ENCODE results near the gene NETO2.
"Not testable (repeated sequence)": the region's sequence is repeated elsewhere in the genome, so short reads cannot be mapped to it uniquely, and the experiment has no call there.

Gene NETO2, protein sequence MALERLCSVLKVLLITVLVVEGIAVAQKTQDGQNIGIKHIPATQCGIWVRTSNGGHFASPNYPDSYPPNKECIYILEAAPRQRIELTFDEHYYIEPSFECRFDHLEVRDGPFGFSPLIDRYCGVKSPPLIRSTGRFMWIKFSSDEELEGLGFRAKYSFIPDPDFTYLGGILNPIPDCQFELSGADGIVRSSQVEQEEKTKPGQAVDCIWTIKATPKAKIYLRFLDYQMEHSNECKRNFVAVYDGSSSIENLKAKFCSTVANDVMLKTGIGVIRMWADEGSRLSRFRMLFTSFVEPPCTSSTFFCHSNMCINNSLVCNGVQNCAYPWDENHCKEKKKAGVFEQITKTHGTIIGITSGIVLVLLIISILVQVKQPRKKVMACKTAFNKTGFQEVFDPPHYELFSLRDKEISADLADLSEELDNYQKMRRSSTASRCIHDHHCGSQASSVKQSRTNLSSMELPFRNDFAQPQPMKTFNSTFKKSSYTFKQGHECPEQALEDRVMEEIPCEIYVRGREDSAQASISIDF
- 2.6 to 8.7 (median 4.2) reads per million in 4 donors for total RNA-seq

DNA sequence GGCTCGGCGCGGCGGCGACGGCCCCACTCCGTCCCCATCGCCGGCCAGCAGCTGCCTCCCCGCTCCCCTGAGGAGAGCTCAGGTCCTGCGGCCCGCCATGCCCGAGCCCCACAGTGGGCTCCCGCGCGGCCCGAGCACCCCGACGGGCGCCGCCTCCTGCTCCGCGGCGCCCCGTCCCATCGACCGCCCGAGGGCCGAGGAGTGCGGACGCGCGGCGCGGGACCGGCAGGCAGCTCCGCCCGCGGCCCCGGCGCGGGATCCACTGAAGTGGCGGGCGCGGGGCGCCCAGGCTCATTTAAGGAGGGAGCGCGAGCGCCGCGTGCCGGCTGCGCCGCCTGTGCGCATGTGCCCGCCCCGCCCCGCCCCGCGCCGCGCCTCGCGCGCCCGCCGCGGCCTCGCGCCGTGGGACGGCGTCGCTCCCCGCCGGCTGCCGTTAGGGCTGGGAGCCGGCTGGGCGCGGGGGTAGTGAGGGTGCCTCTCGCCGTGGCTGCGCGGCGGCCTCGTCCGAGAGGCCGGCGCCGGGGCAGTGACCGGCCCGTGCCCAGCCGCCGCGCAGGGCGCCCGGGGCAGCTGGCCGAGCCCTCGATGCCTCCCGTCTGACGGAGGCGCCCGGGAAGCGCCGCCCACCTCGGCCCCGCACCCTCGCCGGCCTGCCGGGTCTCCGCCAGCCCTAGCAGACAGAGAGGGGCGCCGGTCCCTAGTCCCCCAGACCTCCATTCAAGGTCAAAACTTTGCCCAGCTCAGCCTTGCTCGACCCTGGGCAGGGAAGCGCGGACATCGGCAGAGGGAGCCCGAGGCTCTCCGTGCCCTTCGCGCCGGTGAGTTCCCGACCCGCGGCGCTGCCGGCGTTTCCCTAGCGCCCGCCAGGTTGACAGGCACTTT lies at the start of gene NETO2:
Gene NETO2 (minus strand): TSS at position 269 of the 882 bp plus-strand sequence. CDS start 333 bp downstream, outside the sequence.
- DNase-seq, result peak; percentile 42 to 68 (median 56)

DNA sequence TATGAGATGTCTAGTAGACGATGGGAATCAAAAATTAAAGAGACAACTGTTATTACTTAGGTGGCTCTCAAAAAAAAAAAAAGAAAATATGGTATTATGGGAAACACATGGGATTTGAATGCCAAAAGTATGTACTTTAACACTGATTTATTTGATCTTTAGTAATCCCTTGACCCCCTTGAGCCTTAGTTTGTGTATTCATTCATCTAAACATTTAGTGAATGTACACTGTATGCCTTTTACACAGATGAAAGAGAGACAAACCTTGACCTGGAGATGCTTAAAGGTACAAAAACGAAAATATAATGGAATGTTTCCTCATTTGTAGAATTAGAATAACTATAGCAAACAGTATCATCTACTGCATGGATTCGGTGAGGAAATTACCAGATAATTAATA lies 38.6 kb upstream of the NETO2 start:
- DNase-seq, result no peak

DNA sequence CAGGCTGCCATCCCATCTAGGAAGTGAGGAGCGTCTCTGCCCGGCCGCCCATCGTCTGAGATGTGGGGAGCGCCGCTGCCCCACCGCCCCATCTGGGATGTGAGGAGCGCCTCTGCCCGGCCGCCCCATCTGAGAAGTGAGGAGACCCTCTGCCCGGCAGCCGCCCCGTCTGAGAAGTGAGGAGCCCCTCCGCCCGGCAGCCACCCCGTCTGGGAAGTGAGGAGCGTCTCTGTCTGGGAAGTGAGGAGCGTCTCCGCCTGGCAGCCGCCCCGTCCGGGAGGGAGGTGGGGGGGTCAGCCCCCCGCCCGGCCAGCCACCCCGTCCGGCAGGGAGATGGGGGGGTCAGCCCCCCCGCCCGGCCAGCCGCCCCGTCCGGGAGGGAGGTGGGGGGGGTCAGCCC lies 37.3 kb upstream of the NETO2 start:
- not testable (repeated sequence) for DNase-seq

DNA sequence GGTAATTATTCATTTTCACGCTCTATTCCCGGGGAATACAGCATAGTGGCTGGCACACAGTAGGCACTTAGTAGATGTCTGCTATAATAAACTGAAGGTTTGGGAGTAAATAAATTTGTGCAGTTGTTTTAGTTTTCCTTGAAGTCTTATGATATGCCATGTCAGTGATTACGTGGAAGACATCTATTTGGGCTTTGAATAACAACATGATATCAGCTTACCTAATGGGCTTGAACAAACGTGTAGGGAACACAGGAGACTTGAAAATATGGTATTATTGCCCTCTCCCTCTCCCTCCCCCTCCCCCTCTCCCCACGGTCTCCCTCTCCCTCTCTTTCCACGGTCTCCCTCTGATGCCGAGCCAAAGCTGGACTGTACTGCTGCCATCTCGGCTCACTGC lies 36.3 kb upstream of the NETO2 start:
- no peak for DNase-seq

DNA sequence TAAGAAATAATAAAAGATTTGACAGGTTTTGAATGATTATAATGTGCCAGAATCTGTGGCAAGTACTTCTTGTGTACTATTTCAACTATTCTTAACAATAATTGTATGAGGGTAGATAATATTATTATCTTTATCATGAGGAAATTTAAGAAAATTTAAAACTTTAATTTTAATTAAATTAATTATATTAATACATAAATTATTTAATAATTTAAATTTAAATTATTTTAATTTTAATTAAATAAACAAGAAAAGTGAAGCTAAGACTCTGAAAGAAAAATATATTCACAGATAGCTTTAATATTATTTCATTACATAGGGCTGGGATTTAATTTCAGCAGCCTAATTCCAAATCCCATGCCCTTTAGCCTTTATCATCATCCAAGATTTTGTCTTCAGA lies 31.4 kb upstream of the NETO2 start:
- DNase-seq, result no peak

DNA sequence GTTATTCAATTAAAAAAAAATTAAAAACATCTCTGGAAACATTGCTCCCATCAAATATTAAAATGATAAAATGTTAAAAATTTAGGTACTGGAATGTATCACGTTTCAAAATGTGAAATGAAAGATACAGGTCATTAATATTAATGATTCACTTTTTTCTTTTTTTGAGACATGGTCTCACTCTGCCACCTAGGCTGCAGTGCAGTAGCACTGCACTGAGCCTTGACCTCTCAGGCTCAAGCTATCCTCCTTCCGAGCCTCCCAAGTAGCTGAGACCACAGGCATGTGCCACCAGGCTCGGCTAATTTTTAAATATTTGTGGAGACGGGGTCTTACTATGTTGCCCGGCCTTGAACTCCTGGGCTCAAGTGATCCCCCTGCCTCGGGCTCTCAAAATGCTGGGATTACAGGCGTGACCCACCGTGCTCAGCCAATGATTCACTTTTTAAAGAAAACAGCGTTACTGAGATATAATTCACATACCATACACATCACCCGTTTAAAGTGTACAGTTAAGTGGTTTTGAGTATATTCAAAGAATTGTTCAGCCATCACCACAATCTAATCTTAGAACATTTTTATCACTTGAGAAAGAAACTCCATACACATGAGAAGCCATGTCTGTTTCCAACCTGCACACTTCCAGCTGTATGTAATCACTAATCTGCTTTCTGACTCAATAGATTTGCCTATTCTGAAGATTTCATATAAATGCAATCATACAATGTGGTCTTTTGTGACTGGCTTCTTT lies 19.1 kb upstream of the NETO2 start:
- DNase-seq, result no peak

DNA sequence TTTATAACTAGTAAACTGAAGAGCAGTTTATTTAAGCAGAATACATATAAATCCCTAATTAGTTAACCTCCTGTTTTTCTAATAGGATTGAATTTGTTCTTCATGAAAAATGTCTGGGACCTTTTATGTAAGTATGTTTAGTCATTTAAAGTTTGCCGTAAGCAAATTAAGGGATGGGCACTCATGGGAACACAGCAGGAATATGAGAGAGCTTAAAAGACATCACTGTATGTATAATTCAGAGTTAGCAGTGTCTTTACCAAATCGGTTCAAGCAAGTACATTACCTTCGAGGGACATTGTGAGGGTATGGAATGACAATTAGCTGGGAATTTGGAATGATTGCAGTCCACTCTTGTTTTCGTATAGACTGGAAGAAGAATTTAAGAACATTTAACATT lies 17.7 kb upstream of the NETO2 start:
- DNase-seq, result no peak

DNA sequence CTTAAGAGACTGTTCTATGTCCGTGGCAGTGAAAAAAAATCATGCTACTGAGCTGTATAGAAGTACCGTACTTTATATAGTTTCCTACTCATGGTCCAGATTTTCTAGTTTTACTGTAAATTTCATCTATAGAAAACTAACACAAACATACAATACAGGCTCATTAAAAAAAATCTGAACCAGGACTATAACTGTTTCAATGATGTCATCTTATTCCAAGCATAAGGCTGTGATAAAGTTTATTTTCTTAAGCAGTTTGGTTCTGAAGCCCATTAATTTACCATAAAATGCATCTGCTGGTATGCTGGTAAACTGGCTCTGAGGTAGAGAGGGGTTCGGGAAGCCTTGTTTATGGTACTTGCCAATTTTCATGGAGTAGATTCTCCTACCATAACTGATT lies 16.7 kb upstream of the NETO2 start:
- no peak for DNase-seq

DNA sequence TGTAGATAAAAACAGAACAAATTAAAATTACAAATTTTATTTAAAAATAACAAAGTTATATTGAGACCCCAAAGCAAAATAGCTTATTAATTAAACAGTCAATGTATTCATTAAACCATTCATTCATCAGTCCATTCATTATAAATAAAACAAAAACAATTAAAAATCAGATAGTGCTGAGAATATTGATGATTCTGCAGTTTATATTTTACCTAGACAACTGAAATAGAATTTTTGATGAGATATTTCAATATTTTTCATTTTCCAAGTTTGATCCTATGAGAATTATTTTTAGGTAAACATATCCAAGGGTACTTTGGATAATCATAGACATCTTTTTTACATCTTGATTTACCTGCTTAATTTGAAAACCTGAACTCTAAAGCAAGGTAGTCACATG lies 15.2 kb upstream of the NETO2 start:
- no peak for DNase-seq

DNA sequence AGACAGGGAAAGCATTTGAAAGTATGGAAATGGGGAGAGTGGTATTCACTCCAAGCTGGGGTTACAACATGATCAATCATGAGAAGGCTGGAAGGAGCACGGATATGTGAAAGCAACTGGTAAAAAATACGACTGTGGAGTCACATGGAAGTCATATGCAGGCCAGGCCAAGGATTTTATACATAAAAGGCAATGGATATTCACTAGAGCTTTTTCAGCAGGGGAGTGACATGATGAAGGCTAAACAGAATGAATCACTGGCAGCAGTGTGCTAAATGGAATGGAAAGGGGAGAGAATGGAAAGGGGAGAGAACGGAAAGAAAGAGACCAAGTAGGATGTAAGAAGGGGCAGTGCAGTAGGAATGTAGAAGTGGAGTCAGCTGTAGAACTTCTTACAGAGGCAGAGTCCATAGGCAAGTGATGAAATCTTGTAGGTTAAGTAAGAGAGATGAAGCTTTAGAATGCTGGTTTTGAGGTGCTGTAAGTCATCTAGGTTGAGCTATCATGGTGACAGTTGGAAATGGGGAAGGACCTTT lies 13.0 kb upstream of the NETO2 start:
- DNase-seq, result no peak

DNA sequence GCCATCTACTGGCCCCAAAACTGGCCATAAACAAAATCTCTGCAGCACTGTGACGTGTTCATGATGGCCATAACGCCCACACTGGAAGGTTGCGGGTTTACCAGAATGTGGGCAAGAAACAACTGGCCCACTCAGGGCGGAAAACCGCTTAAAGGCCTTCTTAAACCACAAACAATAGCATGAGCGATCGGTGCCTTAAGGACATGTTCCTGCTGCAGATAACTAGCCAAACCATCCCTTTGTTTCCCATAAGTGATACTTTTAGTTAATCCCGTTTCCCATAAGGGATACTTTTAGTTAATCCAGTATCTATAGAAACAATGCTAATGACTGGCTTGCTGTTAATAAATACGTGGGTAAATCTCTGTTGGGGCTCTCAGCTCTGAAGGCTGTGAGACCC lies 8.8 kb upstream of the NETO2 start:
- DNase-seq, result not testable (repeated sequence)

DNA sequence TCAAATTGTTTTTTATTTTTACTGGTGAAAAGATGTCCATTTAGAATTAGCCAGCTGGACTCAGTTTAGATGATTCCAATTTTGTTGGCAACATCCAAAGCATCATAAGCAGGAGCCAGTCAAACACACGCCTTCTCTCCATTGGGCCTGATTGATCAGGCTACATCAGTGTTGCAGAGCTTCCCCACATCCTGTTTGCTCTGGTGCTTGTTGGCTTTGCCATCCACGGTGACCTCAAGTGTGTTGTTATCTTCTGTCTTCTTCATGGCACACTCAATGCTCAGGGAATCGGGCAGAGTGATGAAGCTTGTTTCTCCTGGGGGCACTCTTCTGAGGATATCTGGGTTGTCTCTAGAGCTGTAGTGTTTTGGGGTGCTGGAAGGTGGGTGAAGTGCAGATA lies 6.3 kb upstream of the NETO2 start:
- DNase-seq, result peak in 1 of 5 donors; percentile 32

DNA sequence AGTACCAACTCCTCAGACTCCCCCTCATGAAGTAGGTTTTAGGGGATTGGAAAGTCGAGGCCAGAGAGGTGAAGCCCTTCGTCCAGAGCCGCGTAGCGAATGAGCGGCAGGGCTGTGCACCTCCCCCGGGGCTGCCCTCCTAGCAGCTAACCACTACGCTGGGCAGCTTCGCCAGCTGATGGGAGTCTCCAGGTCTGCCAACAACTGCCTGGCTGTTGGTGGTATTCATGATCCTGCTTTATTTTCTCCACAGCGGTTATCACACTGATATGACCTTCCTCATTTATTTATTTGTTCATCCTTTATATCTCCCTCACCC lies 773 bp upstream of the NETO2 start:
- DNase-seq, result no peak

DNA sequence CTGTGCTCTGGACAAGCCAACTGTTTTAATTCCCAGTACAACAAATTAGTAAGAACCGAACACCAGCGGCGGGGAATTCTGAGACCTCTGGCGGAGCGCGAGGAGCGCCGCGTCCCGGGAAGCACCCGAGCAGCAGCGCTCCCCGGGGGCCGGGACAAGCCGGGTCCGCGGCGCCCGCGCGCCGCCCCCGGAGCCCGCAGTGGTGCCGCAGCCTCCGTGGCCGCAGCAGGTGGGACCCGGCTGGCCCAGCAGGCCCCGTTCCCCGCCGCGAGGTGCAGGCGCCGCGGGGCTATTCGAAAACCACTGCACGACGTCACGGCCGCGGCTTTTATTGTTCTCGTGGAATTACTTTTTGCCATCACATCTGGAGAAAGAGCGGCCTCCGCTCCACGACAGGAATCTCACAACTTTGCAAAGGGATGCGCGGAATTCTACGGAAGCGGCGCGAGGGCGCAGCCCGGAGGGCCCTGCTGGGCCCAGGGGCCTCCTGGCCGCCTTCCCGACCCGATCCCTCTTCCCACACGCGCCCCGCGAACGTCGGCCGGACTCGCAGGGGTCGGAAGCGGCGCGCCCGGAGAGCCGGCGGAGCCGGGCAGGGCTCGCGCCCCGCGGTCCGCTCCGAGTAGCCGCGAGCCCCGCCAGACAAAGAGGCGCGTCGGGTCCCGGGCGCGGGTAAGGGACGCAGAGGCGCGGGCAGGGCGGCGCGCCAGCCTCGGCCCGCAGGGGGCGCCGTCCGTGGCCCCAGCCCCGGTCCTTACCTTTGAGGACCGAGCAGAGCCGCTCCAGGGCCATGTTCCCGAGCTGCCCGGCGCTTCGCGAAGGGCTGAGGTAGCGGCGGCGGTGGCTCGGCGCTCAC lies 696 bp downstream of the NETO2 start:
- peak; percentile 27 to 77 (median 41) for DNase-seq

DNA sequence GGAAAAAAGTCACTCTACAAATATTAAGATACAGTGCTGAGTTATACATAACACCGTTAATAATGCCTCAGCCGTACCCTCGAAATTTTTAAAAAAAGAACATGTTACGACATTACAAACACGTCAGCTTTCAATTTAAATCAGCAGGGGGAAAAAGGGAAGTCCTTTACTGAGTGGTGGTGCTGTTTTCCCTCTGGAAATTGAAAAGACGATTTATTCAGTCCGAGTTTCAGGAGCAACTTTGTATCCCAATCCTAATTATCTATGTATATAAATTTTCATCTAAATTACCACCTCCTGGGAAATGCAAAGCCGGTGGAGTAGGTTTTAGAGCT lies 1.3 kb downstream of the NETO2 start:
- peak in 1 of 5 donors; percentile 29 for DNase-seq

DNA sequence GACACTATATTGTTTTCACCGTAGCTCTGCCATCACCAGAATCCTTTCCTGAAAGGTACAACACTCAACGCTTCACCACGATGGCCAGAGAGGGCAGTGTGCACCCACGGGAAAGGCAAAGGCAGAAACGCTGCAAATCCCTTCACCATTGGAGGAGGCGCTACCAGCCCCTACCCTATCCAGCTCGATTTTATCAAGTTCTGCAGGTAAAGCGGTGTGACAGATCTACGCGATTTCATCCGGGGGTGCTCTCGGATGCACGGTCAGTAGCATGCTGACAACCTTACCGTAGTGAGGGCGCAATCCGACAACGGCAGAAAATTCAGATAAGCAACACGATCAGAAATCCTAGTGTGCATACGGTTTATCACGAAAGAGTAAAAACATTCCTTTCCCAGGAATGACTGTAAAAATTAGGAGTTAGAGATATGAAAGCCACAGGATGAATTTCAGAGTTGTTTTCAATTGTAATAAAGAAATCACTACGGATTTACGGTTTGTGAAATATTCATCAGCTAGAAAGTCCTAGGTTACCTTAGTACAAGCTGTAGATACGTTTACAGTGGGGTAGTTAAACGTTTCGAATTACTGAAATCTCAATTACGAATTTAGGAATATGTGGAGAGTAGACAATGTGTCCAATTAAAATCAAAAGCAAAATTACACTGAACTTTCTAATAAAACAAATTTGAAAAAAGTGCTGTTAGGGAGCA lies 1.8 kb downstream of the NETO2 start:
- DNase-seq, result peak; percentile 65 to 92 (median 71)

DNA sequence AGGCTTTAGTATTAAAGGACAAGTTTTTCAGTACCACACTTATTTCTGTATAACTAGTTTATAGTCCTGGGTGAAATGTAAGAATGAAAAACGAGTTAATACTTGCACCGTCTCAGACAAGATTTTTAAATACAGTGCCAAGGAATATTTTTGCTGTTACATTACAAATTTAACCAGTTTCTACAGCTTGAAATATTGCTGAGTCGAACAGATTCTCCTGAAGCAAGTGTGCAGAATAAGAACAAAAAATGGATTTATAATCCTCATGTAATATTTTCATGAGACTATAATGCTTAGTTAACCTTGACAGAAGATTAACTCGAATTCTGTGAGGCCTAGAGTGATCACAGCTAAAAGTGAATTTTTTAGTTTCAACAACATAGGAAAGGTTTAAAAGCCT lies 3.1 kb downstream of the NETO2 start:
- DNase-seq, result no peak

DNA sequence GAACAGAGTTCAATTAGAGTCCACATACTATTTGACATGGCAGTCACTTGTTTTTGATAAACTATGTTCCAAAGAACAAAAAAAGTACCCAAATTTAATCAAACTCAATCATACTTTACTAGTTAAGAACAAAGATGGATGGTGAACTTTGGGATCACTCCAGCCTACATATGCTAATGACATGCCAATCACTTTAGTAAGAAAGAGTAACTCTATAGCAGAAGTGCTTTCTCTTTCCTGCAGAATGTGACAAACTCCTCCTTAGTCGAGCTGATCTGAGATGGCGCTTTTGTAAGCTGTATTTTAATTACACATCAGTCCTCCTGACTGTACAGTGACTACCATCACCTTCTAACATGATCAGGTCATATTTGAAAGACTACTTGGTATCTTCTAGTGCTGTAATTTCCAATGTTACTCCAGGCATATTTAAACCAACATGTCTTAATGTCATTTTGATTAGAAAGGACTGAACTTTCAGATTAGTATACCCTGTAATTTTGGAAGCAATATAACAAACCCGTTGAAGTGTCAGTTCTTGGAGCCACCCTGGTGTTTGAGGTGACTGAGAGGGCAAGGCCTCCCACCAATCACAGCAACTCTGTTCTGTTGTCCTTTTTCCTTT lies 4.1 kb downstream of the NETO2 start:
- DNase-seq, result peak in 1 of 5 donors; percentile 27

DNA sequence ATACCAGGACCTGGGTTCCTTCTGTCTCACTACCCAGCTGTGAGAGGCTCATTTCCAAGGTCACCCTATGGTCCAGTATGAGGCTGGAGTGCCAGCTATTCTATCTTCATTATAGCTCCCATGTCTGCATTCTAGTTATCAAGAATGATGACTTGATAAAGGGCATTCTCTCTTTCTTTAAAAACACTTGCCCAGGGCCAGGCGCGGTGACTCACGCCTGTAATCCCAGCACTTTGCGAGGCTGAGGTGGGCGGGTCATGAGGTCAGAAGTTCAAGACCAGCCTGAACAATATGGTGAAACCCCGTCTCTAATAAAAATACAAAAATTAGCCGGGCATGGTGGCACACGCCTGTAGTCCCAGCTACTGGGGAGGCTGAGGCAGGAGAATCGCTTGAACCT lies 5.8 kb downstream of the NETO2 start:
- DNase-seq, result not testable (repeated sequence)

DNA sequence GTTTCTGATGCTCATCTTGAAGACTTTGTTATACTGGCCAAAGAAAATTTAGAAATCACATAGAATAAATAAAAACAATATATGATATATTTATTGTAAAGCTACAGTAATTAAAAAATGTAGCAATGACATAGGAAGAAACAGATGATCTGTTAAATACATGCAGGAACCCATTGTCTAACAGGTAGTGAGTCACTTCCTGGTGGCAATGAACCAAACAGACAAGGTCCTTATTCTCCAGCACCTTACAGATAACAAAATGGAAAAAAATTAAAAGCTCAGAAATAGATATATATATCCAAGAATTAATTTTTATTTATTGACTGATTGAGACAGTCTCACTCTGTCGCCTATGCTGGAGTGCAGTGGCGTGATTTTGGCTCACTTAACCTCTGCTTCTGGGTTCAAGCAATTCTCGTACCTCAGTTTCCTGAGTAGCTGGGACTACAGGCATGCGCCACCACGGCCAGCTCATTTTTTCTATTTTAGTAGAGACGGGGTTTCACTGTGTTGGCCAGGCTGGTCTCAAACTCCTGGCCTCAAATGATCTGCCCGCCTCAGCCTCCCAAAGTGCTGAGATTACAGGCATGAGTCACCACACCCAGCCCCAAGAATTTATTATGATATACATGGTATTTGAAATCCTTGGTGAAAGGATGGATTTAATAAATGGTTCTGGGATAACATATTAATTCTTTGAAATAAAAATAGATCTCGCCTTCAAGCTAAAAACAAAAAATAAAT lies 7.5 kb downstream of the NETO2 start:
- peak in 1 of 5 donors; percentile 66 for DNase-seq
